NCI-H2081 (cell line): ENCODE measurements around the gene DNAJB6.
"Not testable (repeated sequence)": the region's sequence is repeated elsewhere in the genome, so short reads cannot be mapped to it uniquely, and the experiment has no call there.

Source experiments
- DNase-seq, 2 experiments: peaks; one replicate each; lab custom pipeline; 2025; lab: John Stamatoyannopoulos, UW

Gene DNAJB6

GRCh38 chr7:157329447-157329846 is 7.4 kb upstream of the DNAJB6 start:
- DNase-seq, result no peak

GRCh38 chr7:157330567-157330966 is 6.2 kb upstream of the DNAJB6 start:
- DNase-seq, result not testable (repeated sequence)

GRCh38 chr7:157331049-157331448 is 5.8 kb upstream of the DNAJB6 start:
- not testable (repeated sequence) for DNase-seq

- no peak for DNase-seq
Observed at GRCh38 chr7:157335236-157335635, 1.6 kb upstream of the DNAJB6 start.

DNA sequence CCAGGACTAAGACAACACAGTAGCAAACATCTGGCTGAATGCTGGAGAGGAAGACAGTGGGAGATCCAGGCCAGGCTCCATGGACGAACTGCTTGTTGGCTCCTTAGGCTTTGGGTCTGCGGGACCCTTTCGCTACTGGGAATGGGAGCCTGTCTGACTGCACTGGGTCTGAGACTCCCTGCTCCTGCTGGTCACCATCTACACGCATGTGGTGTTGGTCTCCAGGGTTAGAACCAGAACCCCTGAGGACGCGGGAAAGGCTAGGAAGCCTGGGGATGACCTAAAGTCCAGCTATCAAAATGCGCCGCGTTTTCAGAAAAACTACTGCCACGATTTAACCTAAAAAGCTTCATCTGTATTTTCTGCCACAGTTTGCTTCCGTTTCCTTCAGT is 817 bp upstream of the DNAJB6 start:
- no peak for DNase-seq

- peak; percentile 9 to 10 for DNase-seq
Observed at GRCh38 chr7:157337316-157338149, 729 bp downstream of the DNAJB6 start.

- DNase-seq, result peak; percentile 51 to 67
Observed at GRCh38 chr7:157339777-157340677, 3.2 kb downstream of the DNAJB6 start.

DNA sequence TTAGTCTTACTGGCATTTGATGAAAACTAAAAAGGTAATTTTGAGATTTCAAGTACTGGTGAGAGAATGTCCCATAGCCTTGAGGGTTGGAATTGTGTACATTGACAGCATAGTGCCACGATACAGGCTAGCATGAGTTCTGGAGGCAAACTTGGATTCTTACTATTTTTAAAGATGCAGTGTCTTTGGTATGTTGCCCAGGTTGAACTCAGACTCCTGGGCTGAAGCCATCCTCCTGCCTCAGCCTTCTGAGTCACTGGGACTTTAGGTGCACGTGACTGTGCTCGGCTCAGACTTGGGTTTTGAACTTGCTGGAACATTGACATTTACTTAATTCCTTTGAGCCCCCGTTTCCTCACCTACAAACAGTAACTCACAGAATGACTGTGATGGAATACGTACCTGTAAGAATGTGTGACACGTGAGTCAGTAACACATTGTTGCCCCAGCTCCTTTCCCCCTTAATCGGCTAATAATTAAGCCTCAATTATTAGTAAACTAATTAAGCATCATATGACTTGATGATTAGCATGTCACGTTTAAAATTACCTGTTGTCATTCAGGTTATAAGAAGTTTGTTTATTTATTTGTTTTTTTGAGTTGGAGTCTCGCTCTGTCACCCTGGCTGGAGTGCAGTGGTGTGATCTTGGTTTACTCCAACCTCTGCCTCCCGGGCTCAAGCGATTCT is 10.6 kb downstream of the DNAJB6 start:
- no peak for DNase-seq

GRCh38 chr7:157348548-157348947 is 11.7 kb downstream of the DNAJB6 start:
- no peak for DNase-seq

GRCh38 chr7:157352516-157352915 is 15.7 kb downstream of the DNAJB6 start:
- no peak for DNase-seq

DNA sequence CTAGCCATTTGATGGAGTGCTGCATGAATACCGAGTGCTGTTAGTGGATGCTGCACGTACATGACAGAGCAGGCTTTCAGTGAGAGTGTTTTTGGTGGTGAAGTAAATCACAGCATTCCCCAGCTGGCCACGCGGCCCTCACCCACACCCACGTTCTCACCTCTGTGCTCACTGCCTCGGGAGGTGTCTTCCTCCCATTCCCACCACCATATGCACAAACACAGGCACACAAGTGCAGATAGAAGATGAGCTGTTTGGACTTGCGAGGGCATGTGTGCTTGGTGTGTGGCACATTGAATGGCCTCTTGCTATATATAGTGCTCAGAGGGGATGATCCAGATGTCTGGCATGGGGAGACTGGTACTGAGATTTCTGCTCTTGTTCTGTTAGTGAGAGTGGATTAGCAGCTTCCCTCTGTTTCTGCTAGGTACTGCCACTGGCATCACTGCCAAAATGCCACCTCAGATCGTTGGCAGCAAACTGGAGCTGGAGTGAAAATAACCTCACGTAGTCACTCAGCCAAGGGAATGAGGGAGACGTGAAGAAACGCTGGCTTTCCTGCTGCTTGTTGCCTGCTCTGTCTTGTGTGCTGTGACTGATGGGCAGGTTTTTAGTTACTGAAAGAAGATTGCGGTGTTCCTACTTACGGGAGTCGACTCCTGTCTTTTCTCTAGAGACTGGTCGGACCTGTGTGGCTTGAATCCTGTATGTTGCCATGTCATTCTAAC is 19.1 kb downstream of the DNAJB6 start:
- DNase-seq, result no peak

DNA sequence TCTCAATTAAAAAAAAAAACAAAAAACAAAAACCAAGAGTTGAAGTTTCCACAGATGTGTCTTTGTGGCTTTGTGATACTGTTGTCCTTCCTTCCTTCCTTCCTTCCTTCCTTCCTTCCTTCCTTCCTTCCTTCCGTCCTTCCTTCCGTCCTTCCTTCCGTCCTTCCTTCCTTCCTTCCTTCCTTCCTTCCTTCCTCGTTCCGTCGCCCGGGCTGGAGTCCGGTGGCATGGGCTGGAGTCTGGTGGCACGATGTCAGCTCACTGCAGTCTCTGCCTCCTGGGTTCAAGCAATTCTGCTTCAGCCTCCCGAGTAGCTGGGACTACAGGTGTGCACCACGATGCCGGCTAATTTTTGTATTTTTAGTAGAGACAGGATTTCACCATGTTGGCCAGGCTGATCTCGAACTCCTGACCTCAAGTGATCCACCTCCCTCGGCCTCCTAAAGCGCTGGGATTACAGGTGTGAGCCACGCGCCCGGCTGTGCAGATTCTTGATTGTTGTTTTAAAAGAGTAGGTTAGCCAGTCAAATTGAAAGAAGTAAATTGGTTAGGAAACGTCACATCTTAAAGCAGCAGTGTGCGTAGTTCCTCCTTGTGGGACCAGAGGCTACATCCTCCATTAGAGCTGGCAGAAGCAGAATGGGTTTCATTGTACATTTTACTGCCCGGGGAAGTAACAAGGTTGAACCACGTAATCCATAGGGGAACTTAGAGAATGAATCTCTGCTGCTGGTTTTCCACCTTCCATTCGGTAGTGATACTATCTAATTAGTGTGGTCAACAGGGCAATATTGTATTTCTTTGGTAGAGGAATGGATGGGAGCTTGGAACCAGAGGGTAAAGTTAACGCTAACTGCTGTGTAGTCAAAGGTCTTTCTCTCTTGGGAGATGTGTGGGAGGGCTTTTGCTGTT is 20.6 kb downstream of the DNAJB6 start:
- DNase-seq, result no peak

- DNase-seq, result no peak
Observed at GRCh38 chr7:157358041-157358752, 21.4 kb downstream of the DNAJB6 start.

DNA sequence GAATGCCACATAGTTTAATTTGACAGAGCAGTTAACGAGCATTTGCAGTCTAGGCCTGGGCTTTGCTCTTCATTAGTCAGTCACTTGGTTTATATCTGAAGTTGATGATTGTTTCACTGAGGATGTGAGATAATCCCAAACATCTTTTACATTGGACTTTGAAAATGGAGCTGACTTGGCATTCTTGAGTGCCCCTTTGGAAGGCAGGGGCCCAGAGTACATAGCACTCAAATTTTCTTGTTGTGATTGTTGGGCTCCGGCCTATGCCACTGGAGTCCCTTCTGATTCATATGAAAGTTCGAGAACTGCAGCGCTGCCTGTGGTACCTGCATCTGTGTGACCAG is 21.9 kb downstream of the DNAJB6 start:
- no peak for DNase-seq

- no peak for DNase-seq
Observed at GRCh38 chr7:157359581-157359980, 22.8 kb downstream of the DNAJB6 start.

DNA sequence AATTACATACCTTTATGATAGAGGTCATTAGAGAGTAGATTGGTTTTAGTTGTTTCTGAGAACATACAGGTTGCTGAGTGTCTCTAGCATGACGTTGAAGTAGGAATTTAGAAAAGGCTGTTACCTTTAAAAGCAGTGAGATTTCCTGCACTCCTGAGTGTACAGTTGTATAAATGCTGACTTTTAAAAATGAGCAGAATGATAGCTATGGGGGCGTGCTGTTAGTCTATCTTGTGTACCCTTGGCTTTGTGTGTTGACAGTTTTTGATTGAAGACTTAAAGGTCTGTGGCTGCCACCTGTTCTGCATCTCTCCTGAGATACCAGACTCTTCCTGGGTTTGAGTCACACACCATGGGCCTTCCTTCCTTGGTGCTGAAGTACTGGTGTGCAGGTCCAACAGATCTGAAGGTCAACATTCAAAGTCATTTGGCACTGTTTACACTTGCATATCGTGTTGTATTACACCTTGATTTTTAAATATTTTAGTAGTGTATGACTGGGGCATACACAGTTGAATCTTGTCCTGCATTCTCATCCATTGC is 23.8 kb downstream of the DNAJB6 start:
- no peak for DNase-seq

DNA sequence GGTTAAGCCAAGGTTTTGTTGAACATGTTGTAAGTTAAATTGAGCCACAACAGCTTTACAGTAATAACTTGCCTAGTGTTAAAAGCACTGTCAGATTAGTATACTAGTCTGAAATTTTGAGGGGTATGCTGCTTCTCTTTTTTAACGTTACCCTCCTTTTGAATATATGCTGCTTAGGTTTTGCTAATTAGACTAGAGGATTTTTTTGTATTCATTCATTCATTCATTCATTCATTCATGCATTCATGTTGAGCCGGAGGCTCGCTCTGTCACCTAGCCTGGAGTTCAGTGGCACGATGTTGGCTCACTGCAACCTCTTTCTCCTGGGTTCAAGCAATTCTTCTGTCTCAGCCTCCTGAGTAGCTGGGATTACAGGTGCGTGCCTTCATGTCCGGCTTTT is 24.7 kb downstream of the DNAJB6 start:
- no peak for DNase-seq

- DNase-seq, result no peak
Observed at GRCh38 chr7:157362729-157363128, 25.9 kb downstream of the DNAJB6 start.

DNA sequence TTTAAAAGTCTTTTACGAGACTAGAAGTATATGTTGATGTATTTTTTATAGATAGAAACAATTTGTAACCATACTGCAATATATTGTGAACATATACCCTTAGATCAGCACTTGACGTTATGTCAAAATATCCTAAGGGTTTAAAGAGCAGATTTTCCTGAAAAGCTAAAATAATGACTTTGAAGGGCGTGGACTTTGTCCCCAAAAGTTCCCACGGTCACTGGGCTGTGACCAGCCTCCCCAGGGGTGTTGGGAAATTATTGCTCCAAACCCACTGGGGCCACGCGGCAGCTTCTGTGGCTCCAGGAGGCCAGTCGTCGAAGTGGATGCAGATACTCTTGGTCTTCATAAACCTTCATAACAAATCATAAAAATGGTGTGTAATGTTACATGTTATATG is 29.9 kb downstream of the DNAJB6 start:
- DNase-seq, result no peak

DNA sequence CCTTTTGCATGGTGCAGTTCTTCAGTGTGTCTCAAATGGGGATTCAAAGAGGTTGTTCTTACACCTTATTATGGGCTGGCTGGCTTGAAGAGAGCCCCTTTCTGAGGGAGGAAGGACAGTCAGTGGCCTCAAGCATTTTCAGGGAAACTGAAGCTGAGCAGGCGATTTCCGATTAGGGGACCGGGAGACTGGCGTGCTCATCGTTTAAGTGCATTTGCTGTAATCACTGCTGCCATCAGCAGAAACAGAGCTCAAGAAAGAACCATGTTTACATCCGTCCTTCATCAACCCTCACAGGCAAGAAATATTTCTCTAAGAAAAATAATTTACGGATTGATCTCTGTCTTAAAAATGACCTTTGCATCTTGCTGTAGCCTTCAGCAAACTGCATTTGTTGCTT is 32.2 kb downstream of the DNAJB6 start:
- no peak for DNase-seq
